ENCODE results near the gene PRSS16.
"Not testable (repeated sequence)": the region's sequence is repeated elsewhere in the genome, so short reads cannot be mapped to it uniquely, and the experiment has no call there.

Gene PRSS16

GRCh38 chr6:27248783-27249182, 1.3 kb downstream of the PRSS16 start:
- no peak for DNase-seq

- no peak for DNase-seq
Observed at GRCh38 chr6:27250277-27251111, 3.0 kb downstream of the PRSS16 start.

GRCh38 chr6:27251112-27251605, 3.7 kb downstream of the PRSS16 start:
- peak in 2 of 3 experiments; percentile 85 to 91 for DNase-seq

GRCh38 chr6:27251606-27252251, 4.2 kb downstream of the PRSS16 start:
- peak in 2 of 3 experiments; percentile 84 to 89 for DNase-seq

- no peak for DNase-seq
Observed at GRCh38 chr6:27254566-27254965, 7.1 kb downstream of the PRSS16 start.

- no peak for DNase-seq
Observed at GRCh38 chr6:27255866-27256265, 8.4 kb downstream of the PRSS16 start.

GRCh38 chr6:27260369-27260768, 12.9 kb downstream of the PRSS16 start:
- no peak for DNase-seq

GRCh38 chr6:27260836-27261375, 13.4 kb downstream of the PRSS16 start:
- DNase-seq: no peak

- DNase-seq: no peak
Observed at GRCh38 chr6:27263886-27264285, 16.4 kb downstream of the PRSS16 start.

GRCh38 chr6:27267003-27267402, 19.5 kb downstream of the PRSS16 start:
- DNase-seq: not testable (repeated sequence)

- no peak for DNase-seq
Observed at GRCh38 chr6:27267857-27268434, 20.4 kb downstream of the PRSS16 start.

- no peak for DNase-seq
Observed at GRCh38 chr6:27268803-27269202, 21.3 kb downstream of the PRSS16 start.

GRCh38 chr6:27273783-27274182, 26.3 kb downstream of the PRSS16 start:
- DNase-seq: no peak

GRCh38 chr6:27275025-27275956, 27.8 kb downstream of the PRSS16 start:
- no peak for DNase-seq

- DNase-seq: peak in 2 of 3 experiments; percentile 60 to 63
Observed at GRCh38 chr6:27279513-27280063, 32.1 kb downstream of the PRSS16 start.

- DNase-seq: peak; percentile 45 to 76 (median 57)
Observed at GRCh38 chr6:27280064-27280539, 32.6 kb downstream of the PRSS16 start.

- DNase-seq: no peak
Observed at GRCh38 chr6:27280540-27281000, 33.1 kb downstream of the PRSS16 start.

GRCh38 chr6:27281105-27281539, 33.6 kb downstream of the PRSS16 start:
- no peak for DNase-seq

GRCh38 chr6:27281569-27281968, 34.1 kb downstream of the PRSS16 start:
- no peak for DNase-seq

- no peak for DNase-seq
Observed at GRCh38 chr6:27283279-27283678, 35.8 kb downstream of the PRSS16 start.

GRCh38 chr6:27286141-27286540, 38.6 kb downstream of the PRSS16 start:
- no peak for DNase-seq

GRCh38 chr6:27287751-27288135, 40.2 kb downstream of the PRSS16 start:
- no peak for DNase-seq

Data from NCI-H1417 (cell line).